Measurements from ENCODE around the gene RIPK4.

RIPK4 gene

DNA sequence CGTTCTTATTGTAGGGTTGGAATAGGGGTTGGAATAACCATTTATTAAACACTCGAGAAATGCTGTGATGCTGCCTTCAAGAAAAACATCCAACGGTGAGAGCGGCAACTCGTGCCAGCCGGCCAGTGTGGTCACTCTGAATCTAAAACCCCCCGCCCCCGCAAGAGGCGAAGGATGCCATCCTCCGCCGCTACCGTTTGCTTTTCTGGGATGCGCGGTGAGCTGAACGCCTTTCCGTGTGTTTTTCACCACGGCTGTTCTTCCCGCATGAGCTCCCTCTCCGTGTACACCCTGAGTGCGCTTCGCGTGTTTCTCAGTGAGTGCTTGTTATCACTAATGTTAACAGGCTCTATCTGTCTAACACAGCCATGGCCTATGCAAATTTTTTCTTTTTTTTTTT is 42.0 kb upstream of the RIPK4 start:
- no peak for DNase-seq (ENCODE audit: extremely low read depth, low read depth)
- TF ChIP-seq, protein P1, sequence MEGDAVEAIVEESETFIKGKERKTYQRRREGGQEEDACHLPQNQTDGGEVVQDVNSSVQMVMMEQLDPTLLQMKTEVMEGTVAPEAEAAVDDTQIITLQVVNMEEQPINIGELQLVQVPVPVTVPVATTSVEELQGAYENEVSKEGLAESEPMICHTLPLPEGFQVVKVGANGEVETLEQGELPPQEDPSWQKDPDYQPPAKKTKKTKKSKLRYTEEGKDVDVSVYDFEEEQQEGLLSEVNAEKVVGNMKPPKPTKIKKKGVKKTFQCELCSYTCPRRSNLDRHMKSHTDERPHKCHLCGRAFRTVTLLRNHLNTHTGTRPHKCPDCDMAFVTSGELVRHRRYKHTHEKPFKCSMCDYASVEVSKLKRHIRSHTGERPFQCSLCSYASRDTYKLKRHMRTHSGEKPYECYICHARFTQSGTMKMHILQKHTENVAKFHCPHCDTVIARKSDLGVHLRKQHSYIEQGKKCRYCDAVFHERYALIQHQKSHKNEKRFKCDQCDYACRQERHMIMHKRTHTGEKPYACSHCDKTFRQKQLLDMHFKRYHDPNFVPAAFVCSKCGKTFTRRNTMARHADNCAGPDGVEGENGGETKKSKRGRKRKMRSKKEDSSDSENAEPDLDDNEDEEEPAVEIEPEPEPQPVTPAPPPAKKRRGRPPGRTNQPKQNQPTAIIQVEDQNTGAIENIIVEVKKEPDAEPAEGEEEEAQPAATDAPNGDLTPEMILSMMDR (IDR thresholded peaks at IDR 0.05; ENCODE audit: low read depth, low read length) = no peak

DNA sequence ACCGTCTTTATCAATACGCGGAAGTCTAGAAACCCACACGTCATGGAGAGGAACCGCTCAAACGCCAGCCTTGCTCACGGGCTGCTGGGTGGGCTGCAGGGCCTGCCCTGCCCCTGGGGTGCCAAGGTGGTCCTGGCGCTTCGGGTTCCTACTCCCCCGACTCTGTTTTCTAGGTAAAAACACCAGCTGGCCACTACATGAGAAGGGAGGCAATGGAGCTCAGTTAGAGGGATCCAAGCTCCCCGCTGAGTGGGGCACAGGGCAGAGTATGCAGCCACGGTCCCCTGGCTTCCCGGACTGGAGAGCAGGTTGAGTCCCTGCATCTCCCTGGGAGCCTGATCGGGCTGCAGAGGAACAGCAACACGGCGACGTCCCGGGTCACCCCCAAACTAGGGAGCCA is 41.2 kb upstream of the RIPK4 start:
- TF ChIP-seq, protein P1 (IDR thresholded peaks at IDR 0.05; ENCODE audit: low read depth, low read length) = no peak
- no peak for DNase-seq (ENCODE audit: extremely low read depth, low read depth)

GRCh38 chr21:41806773-41807172 is 39.9 kb upstream of the RIPK4 start:
- TF ChIP-seq, protein P1 (IDR thresholded peaks at IDR 0.05; ENCODE audit: low read depth, low read length) = no peak
- DNase-seq (ENCODE audit: extremely low read depth, low read depth) = no peak

DNA sequence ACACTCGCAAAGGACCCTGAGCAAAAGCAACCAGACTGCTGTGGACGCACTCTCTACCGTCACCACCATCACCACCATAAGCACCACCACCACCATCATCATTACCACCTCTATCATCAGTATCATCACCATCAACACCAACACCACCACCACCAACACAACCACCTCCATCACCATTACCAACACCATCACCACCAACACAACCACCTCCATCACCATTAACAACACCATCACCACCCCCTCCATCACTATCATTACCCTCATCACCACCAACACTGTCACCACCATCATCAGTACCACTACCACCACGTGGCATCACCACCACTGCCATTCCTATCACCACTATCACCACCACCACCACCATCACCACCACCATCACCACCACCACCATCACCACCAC is 38.8 kb upstream of the RIPK4 start:
- DNase-seq (ENCODE audit: extremely low read depth, low read depth) = no peak
- TF ChIP-seq, protein P1 (IDR thresholded peaks at IDR 0.05; ENCODE audit: low read depth, low read length) = no peak

- TF ChIP-seq, protein P1 (IDR thresholded peaks at IDR 0.05; ENCODE audit: low read depth, low read length) = no peak
Measured at GRCh38 chr21:41805038-41805437, 38.2 kb upstream of the RIPK4 start.

DNA sequence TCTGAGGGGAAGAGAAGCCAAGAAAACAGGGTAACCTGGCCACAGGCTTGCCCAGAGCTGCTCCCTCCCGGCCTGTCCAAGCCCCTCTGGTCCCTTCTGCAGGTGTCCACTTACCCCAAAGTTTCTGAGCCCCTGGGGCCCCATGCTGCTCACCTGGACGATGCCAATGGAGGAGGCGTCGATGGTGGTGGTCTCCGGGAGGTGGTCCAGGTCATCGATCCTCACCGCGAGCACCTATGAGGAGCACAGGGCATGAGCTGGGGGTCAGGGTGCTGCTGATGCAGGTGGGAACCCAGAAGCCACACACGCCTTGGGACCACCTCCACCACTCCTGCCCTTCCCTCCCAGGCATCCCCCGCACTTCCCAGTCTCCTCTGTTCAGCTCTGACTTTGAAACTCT is 37.5 kb upstream of the RIPK4 start:
- TF ChIP-seq, protein P1 (IDR thresholded peaks at IDR 0.05; ENCODE audit: low read depth, low read length) = no peak
- DNase-seq (ENCODE audit: extremely low read depth, low read depth) = no peak

More at GRCh38 chr21:41805038-41805437, 38.2 kb upstream of the RIPK4 start:
- no peak for DNase-seq (ENCODE audit: extremely low read depth, low read depth)

- no peak for DNase-seq (ENCODE audit: extremely low read depth, low read depth)
- TF ChIP-seq, protein P1 (IDR thresholded peaks at IDR 0.05; ENCODE audit: low read depth, low read length) = no peak
Measured at GRCh38 chr21:41803316-41803715, 36.5 kb upstream of the RIPK4 start.

Measured in AG09319 (cell line).